Gastroesophageal sphincter (tissue), 4 donors: ENCODE data around the gene RPL18. TPM values are rescaled to one million over a fixed set of nuclear protein-coding genes. Genes with fewer than 3 reads are reported as not detected.

Experiments used
- ATAC-seq: fragments of 150-250 bp; one replicate; pipeline ENCODE4 v1.9.1; 2016; ENCODE audit warnings: mild to moderate bottlenecking, moderate library complexity
- H3K27ac ChIP-seq, 4 donors: fragments of 200-600 bp; sonication (generic) in 3 of 4; 1 replicate in 3 of 4; 2 replicates in 1 of 4; pipeline ENCODE4 v1.5.1; 2016 to 2019
- H3K27me3 ChIP-seq: fragments of 200-600 bp; sonication (generic); one replicate; pipeline ENCODE4 v1.5.1; 2019
- H3K36me3 ChIP-seq, 2 donors: fragments of 200-600 bp; sonication (generic); one replicate each; pipeline ENCODE4 v1.5.1; 2019; ENCODE audit warnings: control low read depth in 1 of 2
- H3K4me1 ChIP-seq, 3 donors: fragments of 200-600 bp; sonication (generic); 1 replicate in 2 of 3; 2 replicates in 1 of 3; pipeline ENCODE4 v1.5.1; 2016 to 2019; ENCODE audit warnings: control low read depth in 2 of 3
- H3K4me3 ChIP-seq, 2 donors: fragments of 200-600 bp; sonication (generic); one replicate each; pipeline ENCODE4 v1.5.1; 2019; ENCODE audit warnings: mild to moderate bottlenecking in 1 of 2, moderate library complexity in 1 of 2
- H3K9me3 ChIP-seq, 3 donors: fragments of 200-600 bp; sonication (generic); one replicate each; pipeline ENCODE4 v1.5.1; 2017 to 2019; ENCODE audit warnings: control low read depth in 2 of 3
- EP300 ChIP-seq: sonication (generic); formaldehyde crosslinking; IDR thresholded peaks from one replicate; pipeline ENCODE4 v1.6.1; 2017; ENCODE audit warnings: antibody characterized with exemption, mild to moderate bottlenecking
- POLR2A ChIP-seq, 2 donors: fragments of 450-650 bp; IDR thresholded peaks; one replicate each; pipeline ENCODE4 v1.6.1; 2017; ENCODE audit warnings: antibody characterized with exemption in 2 of 2, mild to moderate bottlenecking in 2 of 2, moderate library complexity in 1 of 2
- POLR2AphosphoS5 ChIP-seq: sonication (generic); formaldehyde crosslinking; IDR thresholded peaks from one replicate; pipeline ENCODE4 v1.6.1; 2017; ENCODE audit warnings: antibody characterized with exemption
- WGBS, 2 donors: methylation state at CpG; one replicate each; pipeline ENCODE4 v1.1.5; 2018; ENCODE audit warnings: low coverage in 1 of 2; 5-methylcytosine and 5-hydroxymethylcytosine counted together
- total RNA-seq, 4 donors: library from RNA; depleted of rRNA; stranded (reverse); fragments of >200 nt; gene quantifications; one replicate each; pipeline ENCODE4 v1.1.0, GENCODE V29; 2016
- TF ChIP-seq, protein P1 (sequence below), 4 experiments: fragments of 200-600 bp in 2 of 4; fragments of 450-650 bp in 2 of 4; sonication (generic) in 1 of 4; IDR thresholded peaks; one replicate each; pipeline ENCODE4 v1.5.1; 2017 to 2019; ENCODE audit warnings: antibody characterized with exemption in 4 of 4, mild to moderate bottlenecking in 2 of 4, moderate library complexity in 2 of 4

RPL18 gene
- total RNA-seq, 4 donors from 2014 or later = 1,261 to 2,300 (median 1,588) TPM

GRCh38 chr19:48608798-48609263, 10.1 kb downstream of the RPL18 start:
- Histone ChIP-seq H3K9me3 (no peaks in the 10 kb centered on the region), H3K36me3 (no peaks in the 10 kb centered on the region), H3K4me1 (no peaks in the 10 kb centered on the region), H3K27ac (no peak overlapping the region), H3K27me3 (no peaks in the 10 kb centered on the region), H3K4me3 (no peak overlapping the region)
- TF ChIP-seq EP300 = no peak
- TF ChIP-seq, protein P1, sequence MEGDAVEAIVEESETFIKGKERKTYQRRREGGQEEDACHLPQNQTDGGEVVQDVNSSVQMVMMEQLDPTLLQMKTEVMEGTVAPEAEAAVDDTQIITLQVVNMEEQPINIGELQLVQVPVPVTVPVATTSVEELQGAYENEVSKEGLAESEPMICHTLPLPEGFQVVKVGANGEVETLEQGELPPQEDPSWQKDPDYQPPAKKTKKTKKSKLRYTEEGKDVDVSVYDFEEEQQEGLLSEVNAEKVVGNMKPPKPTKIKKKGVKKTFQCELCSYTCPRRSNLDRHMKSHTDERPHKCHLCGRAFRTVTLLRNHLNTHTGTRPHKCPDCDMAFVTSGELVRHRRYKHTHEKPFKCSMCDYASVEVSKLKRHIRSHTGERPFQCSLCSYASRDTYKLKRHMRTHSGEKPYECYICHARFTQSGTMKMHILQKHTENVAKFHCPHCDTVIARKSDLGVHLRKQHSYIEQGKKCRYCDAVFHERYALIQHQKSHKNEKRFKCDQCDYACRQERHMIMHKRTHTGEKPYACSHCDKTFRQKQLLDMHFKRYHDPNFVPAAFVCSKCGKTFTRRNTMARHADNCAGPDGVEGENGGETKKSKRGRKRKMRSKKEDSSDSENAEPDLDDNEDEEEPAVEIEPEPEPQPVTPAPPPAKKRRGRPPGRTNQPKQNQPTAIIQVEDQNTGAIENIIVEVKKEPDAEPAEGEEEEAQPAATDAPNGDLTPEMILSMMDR (IDR thresholded peaks at IDR 0.05) = no peak
- TF ChIP-seq POLR2AphosphoS5 = no peak
- TF ChIP-seq POLR2A (IDR thresholded peaks at IDR 0.05) = no peak
- 11% methylated on average over 4 of the region's 9 CpGs; no CpG with 5 or more reads in 1 of the 2 donors for WGBS, 2 donors
- ATAC-seq = no peak

GRCh38 chr19:48607359-48607755, 11.6 kb downstream of the RPL18 start:
- WGBS, 2 donors = 79 to 85% methylated on average over 5 to 6 of the region's 7 CpGs

GRCh38 chr19:48606463-48607358, 12.3 kb downstream of the RPL18 start, which contains the start of gene SPACA4:
TSS of gene SPACA4 (plus strand) at chr19:48606742. CDS start at chr19:48606979, 237 bp downstream.
- Histone ChIP-seq H3K27me3 (no peaks in the 10 kb centered on the region), H3K36me3 (no peaks in the 10 kb centered on the region), H3K4me1 (no peaks in the 10 kb centered on the region), H3K4me3 (no peak within 1 kb of the TSS), H3K27ac (no peak within 1 kb of the TSS), H3K9me3 (no peaks in the 10 kb centered on the region)
- TF ChIP-seq, protein P1 (IDR thresholded peaks at IDR 0.05) = no peak
- TF ChIP-seq POLR2A (IDR thresholded peaks at IDR 0.05) = no peak
- no peak for TF ChIP-seq POLR2AphosphoS5
- WGBS, 2 donors = no CpG with 5 or more reads among the region's 39 CpGs
- ATAC-seq = no peak

More at GRCh38 chr19:48607359-48607755, 11.6 kb downstream of the RPL18 start:
- ATAC-seq = no peak
- no peak overlapping the region for H3K4me3 ChIP-seq
- no peak overlapping the region for H3K27ac ChIP-seq
- no peaks in the 10 kb centered on the region for H3K4me1 ChIP-seq
- TF ChIP-seq, protein P1 (IDR thresholded peaks at IDR 0.05) = no peak
- TF ChIP-seq POLR2A (IDR thresholded peaks at IDR 0.05) = no peak
- no peak for TF ChIP-seq POLR2AphosphoS5
- TF ChIP-seq EP300 = no peak
- no peaks in the 10 kb centered on the region for H3K36me3 ChIP-seq
- H3K27me3 ChIP-seq = no peaks in the 10 kb centered on the region
- H3K9me3 ChIP-seq = no peaks in the 10 kb centered on the region

GRCh38 chr19:48603850-48604249, 15.1 kb downstream of the RPL18 start:
- whole genome bisulfite sequencing, 2 donors = 80 to 89% methylated on average over 1 to 4 of the region's 9 CpGs
- no peak overlapping the region for H3K27ac ChIP-seq
- no peak overlapping the region for H3K4me3 ChIP-seq
- peaks cover 14% of the 10 kb centered on the region for H3K27me3 ChIP-seq
- H3K4me1 ChIP-seq = no peaks in the 10 kb centered on the region
- no peaks in the 10 kb centered on the region for H3K9me3 ChIP-seq
- H3K36me3 ChIP-seq = no peaks in the 10 kb centered on the region
- no peak for ATAC-seq
- TF ChIP-seq POLR2A (IDR thresholded peaks at IDR 0.05) (no peak), POLR2AphosphoS5 (no peak), EP300 (no peak)
- TF ChIP-seq, protein P1 (IDR thresholded peaks at IDR 0.05) = no peak
